Subcutaneous abdominal adipose tissue (tissue), 5 donors: ENCODE data around the gene BEX4.
"Not testable (repeated sequence)": the region's sequence is repeated elsewhere in the genome, so short reads cannot be mapped to it uniquely, and the experiment has no call there.

ENCODE experiments used
- H3K27ac ChIP-seq: one replicate; pipeline ENCODE4 v1.7.0; 2013; ENCODE audit warnings: low read depth, mild to moderate bottlenecking, inconsistent platforms, low read length, moderate library complexity
- H3K27me3 ChIP-seq, 5 donors: one replicate each; pipeline ENCODE4 v1.7.0; 2013; ENCODE audit warnings: low read length in 5 of 5, inconsistent platforms in 1 of 5; ENCODE audit not compliant: control insufficient read depth in 5 of 5, insufficient read depth in 4 of 5
- H3K36me3 ChIP-seq, 5 donors: one replicate each; pipeline ENCODE4 v1.7.0; 2013; ENCODE audit warnings: low read length in 5 of 5; ENCODE audit not compliant: control insufficient read depth in 5 of 5, insufficient read depth in 5 of 5
- H3K4me1 ChIP-seq, 5 donors: one replicate each; pipeline ENCODE4 v1.7.0; 2013; ENCODE audit warnings: low read length in 5 of 5, mild to moderate bottlenecking in 3 of 5, moderate library complexity in 1 of 5; ENCODE audit not compliant: control insufficient read depth in 5 of 5, insufficient read depth in 5 of 5
- H3K4me3 ChIP-seq, 5 donors: one replicate each; pipeline ENCODE4 v1.7.0; 2013; ENCODE audit warnings: low read length in 5 of 5, low read depth in 1 of 5
- H3K9ac ChIP-seq, 5 donors: one replicate each; pipeline ENCODE4 v1.7.0; 2013; ENCODE audit warnings: low read length in 5 of 5, mild to moderate bottlenecking in 4 of 5, moderate library complexity in 3 of 5
- H3K9me3 ChIP-seq, 5 donors: one replicate each; pipeline ENCODE4 v1.7.0; 2013; ENCODE audit warnings: low read length in 5 of 5; ENCODE audit not compliant: control insufficient read depth in 5 of 5
- donor health status: healthy.
- donor health status: healthy.
- donor health status: healthy.
- donor health status: healthy.
- donor health status: healthy.

The BEX4 gene

DNA sequence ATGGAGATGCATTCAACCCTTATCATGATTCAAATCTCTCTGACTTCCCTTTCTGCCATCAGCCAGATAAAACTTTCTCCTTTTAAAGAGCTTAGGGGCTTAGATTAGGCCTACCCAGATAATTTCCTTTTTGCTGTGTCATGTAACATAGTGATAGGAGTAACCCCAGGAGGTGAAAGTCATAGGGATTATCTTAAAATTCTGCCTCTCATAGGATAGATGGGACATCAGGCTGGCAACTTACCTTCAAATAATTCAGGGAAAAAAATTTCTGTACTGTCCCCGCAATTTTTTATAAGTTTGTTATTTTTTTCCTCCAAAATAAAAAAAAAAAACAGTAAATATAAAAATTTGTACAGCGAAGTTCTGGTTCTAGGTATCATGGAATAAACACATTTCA is 20.7 kb downstream of the BEX4 start:
- H3K9ac ChIP-seq, H3K27ac ChIP-seq, H3K4me1 ChIP-seq, H3K36me3 ChIP-seq, H3K4me3 ChIP-seq, H3K9me3 ChIP-seq: not testable (repeated sequence)
- H3K27me3 ChIP-seq = peaks cover 0 to 13% (median 11%) of the 10 kb centered on the region in 5 donors

DNA sequence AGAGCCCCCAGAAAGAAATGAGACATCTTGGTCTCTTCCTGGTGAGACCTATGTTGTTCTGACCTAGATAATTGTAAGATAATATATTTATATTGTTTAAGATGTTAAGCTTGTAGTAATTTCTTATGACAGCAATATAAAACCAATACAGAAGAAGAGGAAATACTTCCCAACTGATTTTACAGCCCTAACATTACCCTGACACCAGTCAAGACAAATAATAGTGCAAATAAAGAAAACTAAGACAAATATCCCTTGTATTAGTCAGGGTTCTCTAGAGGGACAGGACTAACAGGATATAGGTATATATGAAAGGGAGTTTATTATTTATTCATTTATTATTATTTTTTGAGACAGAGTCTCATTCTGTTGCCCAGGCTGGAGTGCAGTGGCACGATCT is 21.4 kb downstream of the BEX4 start:
- H3K27ac ChIP-seq = no peak overlapping the region
- no peaks in the 10 kb centered on the region for H3K4me1 ChIP-seq
- H3K27me3 ChIP-seq = peaks cover 0 to 13% (median 11%) of the 10 kb centered on the region in 5 donors
- H3K9me3 ChIP-seq = no peaks in the 10 kb centered on the region
- H3K9ac ChIP-seq = no peak overlapping the region
- no peak overlapping the region for H3K4me3 ChIP-seq
- no peaks in the 10 kb centered on the region for H3K36me3 ChIP-seq

DNA sequence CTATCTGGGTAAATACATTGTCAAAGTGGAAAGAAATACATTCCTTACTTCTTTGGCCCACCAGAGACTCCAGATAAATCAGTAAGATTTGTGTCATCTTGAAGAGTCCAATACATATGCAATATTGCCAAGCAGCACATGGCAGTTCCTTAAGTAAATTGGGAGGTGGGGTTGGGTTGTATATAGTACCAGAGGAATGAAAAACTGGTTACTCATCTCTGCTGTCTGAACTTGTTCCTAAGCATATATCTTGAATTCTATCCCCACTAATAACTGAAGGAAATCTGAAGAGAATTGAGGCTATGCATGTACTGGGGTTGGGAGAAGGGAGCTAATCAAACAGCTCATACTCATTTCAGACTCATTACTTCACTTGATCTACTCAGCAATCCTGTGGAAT is 25.2 kb downstream of the BEX4 start:
- Histone ChIP-seq H3K27ac (no peak overlapping the region), H3K4me3 (no peak overlapping the region), H3K9me3 (no peaks in the 10 kb centered on the region), H3K27me3 (peaks cover 0 to 17% (median 3%) of the 10 kb centered on the region in 5 donors), H3K36me3 (no peaks in the 10 kb centered on the region), H3K4me1 (no peaks in the 10 kb centered on the region), H3K9ac (no peak overlapping the region)

DNA sequence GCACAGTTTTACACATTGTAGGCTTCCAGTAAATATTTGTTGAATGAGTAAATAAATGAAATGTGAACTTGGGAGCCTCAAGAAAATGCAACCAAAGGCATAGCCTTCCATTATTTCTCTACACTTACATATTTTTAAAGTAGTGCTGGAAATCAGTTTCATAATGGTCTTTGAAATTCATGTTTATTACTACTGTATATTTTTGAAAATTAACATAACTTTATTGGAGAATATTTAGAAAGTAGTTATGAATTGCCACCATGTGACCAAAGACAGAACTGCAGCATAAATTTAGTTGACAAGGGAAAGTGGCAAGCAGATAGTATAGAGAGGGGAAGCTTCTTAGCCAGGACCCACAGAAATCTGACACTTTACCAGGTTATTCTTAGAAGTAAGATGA is 33.6 kb downstream of the BEX4 start:
- Histone ChIP-seq H3K36me3 (peaks cover 0 to 5% (median 3%) of the 10 kb centered on the region in 5 donors), H3K27me3 (peaks cover 0 to 9% (median 1%) of the 10 kb centered on the region in 5 donors), H3K4me1 (peaks cover 0 to 3% (median 2%) of the 10 kb centered on the region in 5 donors), H3K4me3 (no peak overlapping the region), H3K9me3 (no peaks in the 10 kb centered on the region), H3K27ac (no peak overlapping the region), H3K9ac (no peak overlapping the region)

DNA sequence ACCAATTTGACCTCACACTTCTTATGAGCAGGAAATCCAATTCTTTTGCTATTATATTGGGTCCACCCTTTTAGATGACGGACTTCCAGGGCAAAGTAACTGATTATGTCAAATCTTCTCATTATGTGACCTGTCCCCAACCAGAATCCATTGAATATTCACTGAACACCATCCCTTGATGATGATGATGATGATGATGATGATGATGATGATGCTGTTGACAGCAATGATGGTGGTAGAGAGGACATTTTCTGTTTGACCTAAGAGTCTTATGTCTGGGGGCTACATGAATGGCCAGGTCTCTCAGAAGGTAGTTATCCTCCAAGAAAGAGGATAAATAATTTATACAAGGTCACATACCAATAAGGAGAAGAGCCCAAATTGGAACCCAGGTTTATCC is 34.9 kb downstream of the BEX4 start:
- Histone ChIP-seq H3K9me3 (no peaks in the 10 kb centered on the region), H3K36me3 (peaks cover 0 to 5% (median 3%) of the 10 kb centered on the region in 5 donors), H3K4me1 (peaks cover 0 to 11% (median 7%) of the 10 kb centered on the region in 5 donors), H3K9ac (no peak overlapping the region), H3K4me3 (no peak overlapping the region), H3K27me3 (peaks cover 0 to 9% (median 7%) of the 10 kb centered on the region in 5 donors), H3K27ac (no peak overlapping the region)

DNA sequence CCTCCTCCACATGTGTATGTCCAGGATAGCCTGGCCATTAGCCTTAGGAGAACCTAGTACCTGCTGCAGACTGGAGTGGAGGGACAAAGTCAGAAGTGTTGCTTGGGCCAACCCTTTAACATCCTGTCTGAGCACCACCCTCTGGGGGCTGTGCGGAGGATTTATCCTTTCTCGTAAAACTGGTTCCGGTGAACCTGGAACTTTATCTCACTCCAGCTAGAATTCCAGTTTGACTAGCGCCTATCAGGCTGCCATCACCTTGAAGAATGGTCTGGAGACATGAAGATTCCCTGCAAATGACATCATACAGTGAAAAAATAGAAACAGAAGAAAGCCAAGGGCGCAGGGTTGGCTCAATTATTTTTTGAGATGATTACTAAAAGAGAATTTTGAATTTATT is 36.1 kb downstream of the BEX4 start:
- Histone ChIP-seq H3K9me3 (no peaks in the 10 kb centered on the region), H3K27me3 (peaks cover 0 to 13% (median 7%) of the 10 kb centered on the region in 5 donors), H3K36me3 (peaks cover 0 to 5% (median 3%) of the 10 kb centered on the region in 5 donors), H3K4me1 (peaks cover 0 to 13% (median 7%) of the 10 kb centered on the region in 5 donors), H3K9ac (no peak overlapping the region), H3K27ac (no peak overlapping the region), H3K4me3 (no peak overlapping the region)

DNA sequence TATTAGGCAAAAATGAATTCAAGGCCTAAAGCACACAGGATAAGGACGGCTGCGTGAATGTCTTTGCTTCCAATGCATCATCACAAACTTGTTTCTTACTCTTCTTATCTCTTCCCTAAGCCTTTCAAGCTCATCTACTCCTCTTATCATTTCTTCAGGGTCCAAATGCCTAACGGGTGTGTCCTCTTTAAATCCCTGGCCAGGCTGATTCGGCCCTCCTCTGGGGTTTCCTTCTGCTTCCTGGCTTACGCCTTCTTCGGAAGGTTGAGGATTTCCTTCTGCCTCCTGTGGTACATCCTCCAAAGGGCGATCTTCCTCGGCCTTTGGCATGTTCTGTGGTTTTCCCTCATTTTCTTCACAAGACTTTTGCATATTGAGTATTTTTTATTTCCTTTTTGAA is 38.7 kb downstream of the BEX4 start:
- Histone ChIP-seq H3K4me1 (peaks cover 0 to 13% (median 7%) of the 10 kb centered on the region in 5 donors), H3K9ac (peak overlapping the region in 4 of 5 donors; percentile 12 to 64 (median 29)), H3K27ac (peak overlapping the region; percentile 58), H3K9me3 (no peaks in the 10 kb centered on the region), H3K27me3 (peaks cover 0 to 13% (median 7%) of the 10 kb centered on the region in 5 donors), H3K4me3 (peak overlapping the region; percentile 70 to 86 (median 82)), H3K36me3 (peaks cover 0 to 5% (median 3%) of the 10 kb centered on the region in 5 donors)

DNA sequence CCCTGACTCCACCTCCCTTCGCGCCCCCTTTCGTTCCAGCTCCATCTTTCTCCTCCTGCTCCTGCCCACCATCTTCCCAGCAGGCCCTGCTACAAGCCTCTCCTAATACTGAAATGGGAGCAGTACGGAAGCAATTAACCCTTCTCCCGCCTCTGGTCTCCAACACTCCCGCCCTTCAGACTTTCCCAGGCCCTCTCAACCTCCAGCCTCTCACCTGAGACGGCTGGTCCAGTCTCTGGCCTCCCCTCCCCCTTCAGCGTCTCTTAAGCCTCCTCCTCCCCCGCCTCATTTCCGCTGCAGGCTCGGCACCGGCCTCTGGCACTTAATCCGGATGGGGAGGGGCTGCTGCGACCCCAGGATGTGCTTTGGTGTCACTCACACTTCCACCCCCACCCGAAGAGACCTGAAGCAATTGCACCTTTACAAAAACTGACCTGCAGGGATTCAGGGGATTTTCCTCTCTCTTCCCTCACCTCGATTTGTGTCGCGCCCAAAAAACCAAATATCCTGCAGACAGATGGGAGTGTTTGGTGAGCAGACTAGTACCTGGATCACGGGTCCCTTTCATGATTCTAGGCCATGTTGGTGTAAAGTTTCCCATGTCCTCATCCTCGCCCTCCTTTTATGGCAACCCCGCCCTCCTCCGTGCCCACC is 39.4 kb downstream of the BEX4 start:
- Histone ChIP-seq H3K36me3 (peaks cover 0 to 5% (median 3%) of the 10 kb centered on the region in 5 donors), H3K9me3 (no peaks in the 10 kb centered on the region), H3K4me3 (peak overlapping the region; percentile 70 to 86 (median 82)), H3K27me3 (peaks cover 0 to 13% (median 7%) of the 10 kb centered on the region in 5 donors), H3K27ac (peak overlapping the region; percentile 58), H3K4me1 (peaks cover 0 to 13% (median 7%) of the 10 kb centered on the region in 5 donors), H3K9ac (peak overlapping the region; percentile 19 to 64 (median 45))

DNA sequence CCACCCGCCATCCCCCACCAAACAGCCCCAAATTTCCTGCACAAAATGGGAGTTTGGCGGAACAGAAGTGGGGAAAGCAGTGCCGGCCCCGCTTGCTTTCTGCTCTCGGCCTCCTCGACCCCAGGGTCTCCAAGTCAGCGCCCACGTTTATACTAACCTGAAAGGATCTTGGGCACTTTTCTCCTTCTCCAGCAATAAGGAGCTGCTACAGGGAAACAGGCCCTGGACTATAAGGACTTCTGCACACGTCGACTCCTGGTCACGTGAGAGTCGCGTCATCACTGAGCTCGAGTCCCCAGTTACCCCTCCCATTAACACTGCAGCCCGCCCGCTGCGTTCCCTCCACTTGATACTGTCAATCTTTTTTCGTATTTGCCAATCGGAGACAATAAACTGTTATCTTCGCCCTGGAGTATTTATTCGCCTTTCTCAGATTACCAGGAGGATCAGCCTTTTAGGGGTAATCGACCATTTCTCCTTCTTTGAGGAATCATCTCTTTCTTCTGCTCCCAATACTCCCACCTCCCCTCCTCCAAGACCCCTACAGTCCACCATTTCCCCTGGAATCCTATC is 40.1 kb downstream of the BEX4 start, which contains the start of gene TCEAL8:
TCEAL8 (minus strand) TSS at position 235 of the 573 bp plus-strand sequence. CDS start 1,176 bp downstream, outside the sequence.
- Histone ChIP-seq H3K4me1 (peaks cover 0 to 13% (median 7%) of the 10 kb centered on the region in 5 donors), H3K27ac (peak within 1 kb of the TSS; percentile 58), H3K9ac (peak within 1 kb of the TSS; percentile 19 to 64 (median 45)), H3K27me3 (peaks cover 0 to 8% (median 7%) of the 10 kb centered on the region in 5 donors), H3K4me3 (peak within 1 kb of the TSS; percentile 70 to 86 (median 82)), H3K36me3 (peaks cover 0 to 5% (median 3%) of the 10 kb centered on the region in 5 donors), H3K9me3 (no peaks in the 10 kb centered on the region)

DNA sequence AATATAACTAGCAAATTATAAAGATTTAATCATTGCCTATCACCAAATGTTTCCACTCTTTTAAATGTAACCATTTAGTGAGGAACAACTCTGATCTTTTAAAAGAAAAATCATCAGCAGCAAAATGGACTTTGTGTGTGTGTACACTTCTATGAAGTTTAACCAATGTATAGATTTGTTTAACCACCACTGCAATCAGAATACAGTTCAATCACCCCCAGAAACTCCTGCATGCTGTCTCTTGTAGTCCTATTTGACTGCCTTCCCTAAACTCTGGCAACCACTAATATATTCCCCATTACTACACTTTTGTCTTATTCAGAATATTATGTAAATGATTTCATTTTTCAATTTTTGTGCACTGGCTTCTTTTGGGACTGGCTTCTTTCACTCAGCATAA is 41.7 kb downstream of the BEX4 start:
- H3K4me3 ChIP-seq = no peak overlapping the region
- no peak overlapping the region for H3K9ac ChIP-seq
- no peak overlapping the region for H3K27ac ChIP-seq
- H3K9me3 ChIP-seq = no peaks in the 10 kb centered on the region
- H3K36me3 ChIP-seq = peaks cover 0 to 5% (median 3%) of the 10 kb centered on the region in 5 donors
- peaks cover 0 to 8% (median 7%) of the 10 kb centered on the region in 5 donors for H3K27me3 ChIP-seq
- H3K4me1 ChIP-seq = peaks cover 0 to 13% (median 7%) of the 10 kb centered on the region in 5 donors
